Endodermal cell (in vitro differentiated cells): ENCODE data around the gene SMAGP. TPM values are rescaled to one million over a fixed set of nuclear protein-coding genes. Genes with fewer than 3 reads are reported as not detected.

Experiments used
- DNase-seq: peaks from one replicate; pipeline ENCODE4 v3.0.0-alpha.2; 2017
- H3K27ac ChIP-seq: 2 replicates; pipeline ENCODE4 v1.5.1; 2013; ENCODE audit warnings: mild to moderate bottlenecking, low read depth, low read length, moderate library complexity
- H3K27me3 ChIP-seq: 2 replicates; pipeline ENCODE4 v1.6.1; 2013; ENCODE audit warnings: mild to moderate bottlenecking, low read length, moderate library complexity; ENCODE audit not compliant: insufficient read depth, control insufficient read depth, poor library complexity, severe bottlenecking
- H3K36me3 ChIP-seq: 2 replicates; pipeline ENCODE4 v1.7.0; 2013; ENCODE audit warnings: mild to moderate bottlenecking, low read length, moderate library complexity; ENCODE audit not compliant: control insufficient read depth, insufficient read depth
- H3K4me1 ChIP-seq: one replicate; pipeline ENCODE4 v1.7.0; 2013; ENCODE audit warnings: low read length; ENCODE audit not compliant: control insufficient read depth, insufficient read depth
- H3K4me3 ChIP-seq: 2 replicates; pipeline ENCODE4 v1.5.1; 2013; ENCODE audit warnings: mild to moderate bottlenecking, low read length, moderate library complexity
- H3K9ac ChIP-seq: 2 replicates; pipeline ENCODE4 v1.6.1; 2013; ENCODE audit warnings: mild to moderate bottlenecking, low read length, moderate library complexity; ENCODE audit not compliant: poor library complexity, severe bottlenecking; ENCODE audit errors: extremely low read depth
- H3K9me3 ChIP-seq: 2 replicates; pipeline ENCODE4 v1.6.1; 2013; ENCODE audit warnings: mild to moderate bottlenecking, low read length, moderate library complexity; ENCODE audit not compliant: control insufficient read depth
- H3K27ac Mint-ChIP-seq: 2 replicates; pipeline ENCODE4 v1.8.0; 2020; ENCODE audit warnings: mixed read lengths
- H3K27me3 Mint-ChIP-seq: 2 replicates; pipeline ENCODE4 v1.8.0; 2021; ENCODE audit warnings: mild to moderate bottlenecking, mixed read lengths; ENCODE audit not compliant: insufficient read depth
- H3K36me3 Mint-ChIP-seq: 2 replicates; pipeline ENCODE4 v1.8.0; 2020; ENCODE audit warnings: low read depth, mixed read lengths
- H3K4me1 Mint-ChIP-seq: 2 replicates; pipeline ENCODE4 v1.8.0; 2020; ENCODE audit warnings: mixed read lengths
- H3K4me3 Mint-ChIP-seq: 2 replicates; pipeline ENCODE4 v1.8.0; 2020; ENCODE audit warnings: mild to moderate bottlenecking, moderate library complexity, mixed read lengths
- H3K9me3 Mint-ChIP-seq: 2 replicates; pipeline ENCODE4 v1.8.0; 2020; ENCODE audit warnings: mild to moderate bottlenecking, mixed read lengths
- CTCF ChIP-seq: fragments of 200-600 bp; sonication (generic); conservative IDR thresholded peaks from 2 replicates; pipeline ENCODE4 v1.5.0; 2021; ENCODE audit warnings: antibody characterized with exemption, mild to moderate bottlenecking
- WGBS, 2 experiments: methylation state at CpG; one replicate each; pipeline versions ENCODE4 v1.1.5 to v1.1.7; 2013; ENCODE audit warnings: missing lambda C conversion rate in 2 of 2, mixed read lengths in 1 of 2; ENCODE audit not compliant: insufficient coverage in 1 of 2, insufficient read length in 1 of 2; 5-methylcytosine and 5-hydroxymethylcytosine counted together
- total RNA-seq, 2 donors: library from RNA; stranded (reverse); fragmentation: NEBNext Ultra II Directional in 1 of 2; extraction: Animal tissue kit (Norgen Biotek cat#: 25700) in 1 of 2; gene quantifications; 2 replicates in 1 of 2; 3 replicates in 1 of 2; pipeline ENCODE4 v1.2.1, GENCODE V29; 2021

The SMAGP gene
- total RNA-seq, 2 donors from 2014 or later, result 43.5 to 61.2 TPM

GRCh38 chr12:51270951-51271518 lies 820 bp upstream of the SMAGP start:
- 74 to 83% methylated on average over 8 to 9 of the region's 9 CpGs for WGBS, 2 experiments
- no peaks in the 10 kb centered on the region for H3K9me3 Mint-ChIP-seq
- peak overlapping the region; percentile 88 for H3K4me3 Mint-ChIP-seq
- no peak for TF ChIP-seq CTCF
- peaks cover 11% of the 10 kb centered on the region for H3K27me3 Mint-ChIP-seq
- Histone ChIP-seq H3K27me3 (no peaks in the 10 kb centered on the region), H3K4me1 (no peaks in the 10 kb centered on the region), H3K4me3 (peak overlapping the region; percentile 90), H3K27ac (no peak overlapping the region), H3K9ac (peak overlapping the region; percentile 54), H3K36me3 (peaks cover 6% of the 10 kb centered on the region), H3K9me3 (no peaks in the 10 kb centered on the region)
- H3K4me1 Mint-ChIP-seq, result peaks cover 26% of the 10 kb centered on the region
- H3K36me3 Mint-ChIP-seq, result peaks cover 19% of the 10 kb centered on the region
- peak overlapping the region; percentile 88 for H3K27ac Mint-ChIP-seq
- no peak for DNase-seq

GRCh38 chr12:51269174-51270066 lies 795 bp downstream of the SMAGP start:
- H3K27ac Mint-ChIP-seq, result peak overlapping the region; percentile 87
- no peaks in the 10 kb centered on the region for H3K27me3 ChIP-seq
- WGBS, 2 experiments, result 7 to 28% methylated on average over 10 to 59 of the region's 59 CpGs
- H3K9ac ChIP-seq, result peak overlapping the region; percentile 26
- TF ChIP-seq CTCF, result peak; percentile 84
- H3K4me1 ChIP-seq, result no peaks in the 10 kb centered on the region
- H3K4me1 Mint-ChIP-seq, result peaks cover 24% of the 10 kb centered on the region
- no peaks in the 10 kb centered on the region for H3K9me3 Mint-ChIP-seq
- no peaks in the 10 kb centered on the region for H3K9me3 ChIP-seq
- peaks cover 14% of the 10 kb centered on the region for H3K36me3 ChIP-seq
- H3K27me3 Mint-ChIP-seq, result peaks cover 11% of the 10 kb centered on the region
- peak overlapping the region; percentile 81 for H3K4me3 ChIP-seq
- peak; percentile 97 for DNase-seq
- no peak overlapping the region for H3K27ac ChIP-seq
- H3K4me3 Mint-ChIP-seq, result peak overlapping the region; percentile 88
- H3K36me3 Mint-ChIP-seq, result peaks cover 29% of the 10 kb centered on the region

GRCh38 chr12:51265024-51265423 lies 5.2 kb downstream of the SMAGP start:
- peaks cover 14% of the 10 kb centered on the region for H3K36me3 ChIP-seq
- no peak for TF ChIP-seq CTCF
- DNase-seq, result no peak
- no peaks in the 10 kb centered on the region for H3K9me3 Mint-ChIP-seq
- H3K9me3 ChIP-seq, result no peaks in the 10 kb centered on the region
- H3K9ac ChIP-seq, result no peak overlapping the region
- no peaks in the 10 kb centered on the region for H3K27me3 ChIP-seq
- H3K27ac Mint-ChIP-seq, result no peak overlapping the region
- peaks cover 2% of the 10 kb centered on the region for H3K27me3 Mint-ChIP-seq
- no peak overlapping the region for H3K4me3 ChIP-seq
- peaks cover 15% of the 10 kb centered on the region for H3K4me1 Mint-ChIP-seq
- peaks cover 37% of the 10 kb centered on the region for H3K36me3 Mint-ChIP-seq
- H3K4me1 ChIP-seq, result no peaks in the 10 kb centered on the region
- H3K4me3 Mint-ChIP-seq, result no peak overlapping the region
- H3K27ac ChIP-seq, result no peak overlapping the region
